Nephron progenitor cell (in vitro differentiated cells): ENCODE measurements around the gene SLC39A9.

Source experiments
- DNase-seq: peaks from one replicate; pipeline ENCODE4 v3.0.0; 2021
- H3K27ac Mint-ChIP-seq: 2 replicates; pipeline ENCODE4 v1.8.0; 2021; ENCODE audit warnings: mild to moderate bottlenecking, moderate library complexity, mixed read lengths
- H3K27me3 Mint-ChIP-seq: 2 replicates; pipeline ENCODE4 v1.8.0; 2021; ENCODE audit warnings: mild to moderate bottlenecking, low read depth, mixed read lengths; ENCODE audit not compliant: poor library complexity
- H3K36me3 Mint-ChIP-seq: 2 replicates; pipeline ENCODE4 v1.8.0; 2021; ENCODE audit warnings: low read depth, mixed read lengths
- H3K4me1 Mint-ChIP-seq: 2 replicates; pipeline ENCODE4 v1.8.0; 2021; ENCODE audit warnings: mixed read lengths
- H3K4me3 Mint-ChIP-seq: 2 replicates; pipeline ENCODE4 v1.8.0; 2021; ENCODE audit warnings: mild to moderate bottlenecking, moderate library complexity, mixed read lengths
- H3K9me3 Mint-ChIP-seq: 2 replicates; pipeline ENCODE4 v1.8.0; 2021; ENCODE audit warnings: mild to moderate bottlenecking, moderate library complexity, mixed read lengths
- TF ChIP-seq, protein P1 (sequence below): fragments of 200-600 bp; sonication (generic); IDR thresholded peaks from 2 replicates; pipeline ENCODE4 v1.5.0; 2021; ENCODE audit warnings: antibody characterized with exemption

The SLC39A9 gene

DNA sequence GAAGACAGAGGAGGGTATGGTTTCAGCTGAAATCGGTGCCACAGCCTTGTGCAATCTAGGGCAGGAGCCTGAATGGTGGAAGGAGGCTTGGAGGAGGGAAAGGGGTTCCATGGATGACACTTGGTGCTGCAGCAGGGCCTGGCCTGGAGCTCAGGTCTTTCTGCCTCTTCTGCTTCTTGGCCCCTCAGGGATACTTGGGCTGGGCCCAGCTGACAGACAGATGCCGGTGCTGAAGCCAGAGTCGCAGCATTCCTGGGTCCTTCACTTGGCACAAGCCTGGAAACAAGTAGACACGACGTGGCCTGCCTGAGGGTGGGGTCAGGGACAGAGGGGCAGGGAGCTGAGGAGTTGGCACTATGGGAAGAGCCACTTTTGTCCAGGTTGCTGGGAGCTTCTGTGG, 81.6 kb downstream of the SLC39A9 start:
- Mint-ChIP-seq H3K4me3 (no peak overlapping the region), H3K36me3 (no peaks in the 10 kb centered on the region), H3K27ac (no peak overlapping the region), H3K9me3 (no peaks in the 10 kb centered on the region), H3K27me3 (peaks cover 72% of the 10 kb centered on the region), H3K4me1 (peaks cover 20% of the 10 kb centered on the region)
- DNase-seq: no peak
- TF ChIP-seq, protein P1, sequence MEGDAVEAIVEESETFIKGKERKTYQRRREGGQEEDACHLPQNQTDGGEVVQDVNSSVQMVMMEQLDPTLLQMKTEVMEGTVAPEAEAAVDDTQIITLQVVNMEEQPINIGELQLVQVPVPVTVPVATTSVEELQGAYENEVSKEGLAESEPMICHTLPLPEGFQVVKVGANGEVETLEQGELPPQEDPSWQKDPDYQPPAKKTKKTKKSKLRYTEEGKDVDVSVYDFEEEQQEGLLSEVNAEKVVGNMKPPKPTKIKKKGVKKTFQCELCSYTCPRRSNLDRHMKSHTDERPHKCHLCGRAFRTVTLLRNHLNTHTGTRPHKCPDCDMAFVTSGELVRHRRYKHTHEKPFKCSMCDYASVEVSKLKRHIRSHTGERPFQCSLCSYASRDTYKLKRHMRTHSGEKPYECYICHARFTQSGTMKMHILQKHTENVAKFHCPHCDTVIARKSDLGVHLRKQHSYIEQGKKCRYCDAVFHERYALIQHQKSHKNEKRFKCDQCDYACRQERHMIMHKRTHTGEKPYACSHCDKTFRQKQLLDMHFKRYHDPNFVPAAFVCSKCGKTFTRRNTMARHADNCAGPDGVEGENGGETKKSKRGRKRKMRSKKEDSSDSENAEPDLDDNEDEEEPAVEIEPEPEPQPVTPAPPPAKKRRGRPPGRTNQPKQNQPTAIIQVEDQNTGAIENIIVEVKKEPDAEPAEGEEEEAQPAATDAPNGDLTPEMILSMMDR: no peak

- Mint-ChIP-seq H3K27ac (no peak overlapping the region), H3K36me3 (no peaks in the 10 kb centered on the region), H3K4me3 (no peak overlapping the region), H3K4me1 (peaks cover 21% of the 10 kb centered on the region), H3K27me3 (peaks cover 86% of the 10 kb centered on the region), H3K9me3 (no peaks in the 10 kb centered on the region)
- TF ChIP-seq, protein P1: no peak
- no peak for DNase-seq
Observed at GRCh38 chr14:69481815-69482568, 83.5 kb downstream of the SLC39A9 start.

GRCh38 chr14:69483765-69484443, 85.4 kb downstream of the SLC39A9 start:
- Mint-ChIP-seq H3K9me3 (no peaks in the 10 kb centered on the region), H3K27ac (no peak overlapping the region), H3K27me3 (peaks cover 96% of the 10 kb centered on the region), H3K36me3 (no peaks in the 10 kb centered on the region), H3K4me3 (peak overlapping the region; percentile 79), H3K4me1 (peaks cover 26% of the 10 kb centered on the region)
- peak; percentile 66 for DNase-seq
- TF ChIP-seq, protein P1: no peak

DNA sequence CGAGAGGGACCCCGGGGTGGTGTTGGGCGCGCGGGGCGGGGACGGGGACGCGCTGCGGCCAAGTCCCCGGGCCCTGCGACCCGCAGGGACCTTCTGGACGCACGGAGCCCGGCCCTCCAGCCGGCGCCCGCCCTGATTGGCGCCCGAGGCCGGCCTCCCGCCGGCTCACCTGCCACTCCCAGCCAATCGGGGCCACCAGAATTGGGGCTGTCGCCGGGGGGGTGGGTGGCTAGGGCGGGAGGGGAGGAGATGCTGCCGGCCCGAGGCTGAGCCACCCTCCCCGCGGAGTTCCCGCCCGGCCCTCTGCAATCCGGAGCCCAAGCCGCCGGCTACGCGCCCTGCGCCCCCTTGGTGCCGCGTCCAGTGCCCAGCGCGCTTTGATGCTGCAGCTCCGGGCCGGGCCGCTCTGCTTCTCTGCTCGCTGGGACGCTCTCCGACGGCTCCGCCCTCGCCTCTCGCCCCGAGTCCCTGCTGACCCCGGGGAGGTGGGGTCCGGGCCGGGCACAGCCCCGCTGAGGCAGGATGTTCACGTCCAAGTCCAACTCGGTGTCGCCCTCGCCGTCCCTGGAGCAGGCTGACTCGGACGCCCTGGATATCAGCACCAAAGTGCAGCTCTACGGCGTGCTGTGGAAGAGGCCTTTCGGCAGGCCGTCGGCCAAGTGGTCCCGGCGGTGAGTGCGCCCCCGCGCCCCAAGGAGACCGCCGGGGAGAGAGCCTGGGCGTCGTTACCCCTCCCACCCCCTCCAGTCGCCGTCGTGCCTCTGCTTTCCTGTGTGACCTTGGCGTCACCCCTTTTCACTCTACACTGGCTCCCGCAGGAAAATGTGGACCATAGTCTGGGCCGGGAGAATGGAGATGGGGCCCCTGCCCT, 86.2 kb downstream of the SLC39A9 start, which contains the start of gene PLEKHD1:
TSS of gene PLEKHD1 (plus strand) at position 285 of the 871 bp plus-strand sequence. CDS start at position 523, 238 bp downstream.
- no peaks in the 10 kb centered on the region for H3K36me3 Mint-ChIP-seq
- peaks cover 93% of the 10 kb centered on the region for H3K27me3 Mint-ChIP-seq
- no peaks in the 10 kb centered on the region for H3K9me3 Mint-ChIP-seq
- DNase-seq: peak; percentile 58
- H3K4me1 Mint-ChIP-seq: peaks cover 26% of the 10 kb centered on the region
- no peak within 1 kb of the TSS for H3K27ac Mint-ChIP-seq
- H3K4me3 Mint-ChIP-seq: peak within 1 kb of the TSS; percentile 79
- TF ChIP-seq, protein P1: no peak

DNA sequence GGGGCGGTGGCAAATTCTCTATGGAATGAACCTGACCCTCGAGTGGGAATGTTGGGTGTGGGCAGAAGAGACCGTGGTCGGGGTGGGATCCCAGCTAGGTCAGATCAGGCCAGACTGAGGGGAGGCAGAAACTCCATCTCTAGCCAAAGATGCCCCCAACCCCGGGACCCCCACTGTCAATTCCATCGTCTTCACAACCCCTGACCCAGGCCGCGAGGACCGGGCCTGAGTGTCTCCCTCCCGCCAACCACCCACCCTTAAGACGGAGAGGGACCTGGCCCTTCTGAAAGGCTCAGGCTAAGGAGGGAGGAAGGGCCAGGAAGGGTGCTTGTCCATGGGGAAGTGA, 86.8 kb downstream of the SLC39A9 start:
- H3K4me3 Mint-ChIP-seq: peak overlapping the region; percentile 18
- no peak overlapping the region for H3K27ac Mint-ChIP-seq
- H3K36me3 Mint-ChIP-seq: no peaks in the 10 kb centered on the region
- peaks cover 93% of the 10 kb centered on the region for H3K27me3 Mint-ChIP-seq
- DNase-seq: no peak
- TF ChIP-seq, protein P1: no peak
- no peaks in the 10 kb centered on the region for H3K9me3 Mint-ChIP-seq
- peaks cover 26% of the 10 kb centered on the region for H3K4me1 Mint-ChIP-seq
